Activated CD8-positive, alpha-beta T cell treated with anti-CD3 and anti-CD28 coated beads for 36 hours (primary cell): ENCODE data around the gene ENTPD5. TPM values are rescaled to one million over a fixed set of nuclear protein-coding genes. Genes with fewer than 3 reads are reported as not detected.

Source experiments
- ATAC-seq: fragments of 200-7000 bp; cut with Tn5 transposase; one replicate; pipeline ENCODE4 v1.10.0; 2021; ENCODE audit warnings: mild to moderate bottlenecking, moderate library complexity
- CTCF ChIA-PET: fragments of 350-600 bp; sonication (Branson Sonifier 250); formaldehyde crosslinking; loops from one replicate; lab custom pipeline; 2021; ENCODE audit warnings: antibody characterized with exemption; lab: Charles Lee
- POLR2A ChIA-PET: fragments of 350-600 bp; sonication (Branson Sonifier 250); formaldehyde crosslinking; loops from one replicate; lab custom pipeline; 2021; ENCODE audit warnings: antibody characterized with exemption; lab: Charles Lee
- DNase-seq: peaks from one replicate; pipeline ENCODE4 v3.0.0-alpha.2; 2020
- H3K27ac Mint-ChIP-seq: one replicate; pipeline ENCODE4 v1.8.0; 2021; ENCODE audit warnings: mild to moderate bottlenecking, mixed read lengths
- H3K27me3 Mint-ChIP-seq: one replicate; pipeline ENCODE4 v1.8.0; 2021; ENCODE audit warnings: mixed read lengths
- H3K36me3 Mint-ChIP-seq: one replicate; pipeline ENCODE4 v1.8.0; 2021; ENCODE audit warnings: low read depth, mixed read lengths
- H3K4me1 Mint-ChIP-seq: one replicate; pipeline ENCODE4 v1.8.0; 2021; ENCODE audit warnings: low read depth, mixed read lengths
- H3K4me3 Mint-ChIP-seq: one replicate; pipeline ENCODE4 v1.8.0; 2021; ENCODE audit warnings: mild to moderate bottlenecking, moderate library complexity, mixed read lengths
- H3K9me3 Mint-ChIP-seq: one replicate; pipeline ENCODE4 v1.8.0; 2021; ENCODE audit warnings: mixed read lengths
- CTCF ChIP-seq: fragments of 200-600 bp; IDR thresholded peaks from one replicate; pipeline ENCODE4 v1.8.0; 2022; ENCODE audit warnings: antibody characterized with exemption, mild to moderate bottlenecking
- intact Hi-C: fragments of 100-400 bp; cut with micrococcal nuclease; formaldehyde crosslinking; loops from one replicate; pipeline ENCODE4 v1.10.0; 2022
- total RNA-seq, 2 experiments: library from RNA; stranded (reverse); gene quantifications; one replicate each; pipeline ENCODE4 v1.2.3, GENCODE V29; 2021

ENTPD5 gene
- total RNA-seq, 2 experiments from 2014 or later: 11.9 to 13.9 TPM

- intact Hi-C loops: loop anchor here (10.0 kb wide), 1 partner anchor 74 kb away; no protein-coding TSS in a partner anchor
- Mint-ChIP-seq H3K36me3 (peaks cover 28% of the 10 kb centered on the region), H3K9me3 (no peaks in the 10 kb centered on the region), H3K27ac (no peak overlapping the region), H3K27me3 (no peaks in the 10 kb centered on the region), H3K4me1 (no peaks in the 10 kb centered on the region), H3K4me3 (no peak overlapping the region)
- no peak for ATAC-seq
- POLR2A ChIA-PET: no interaction called here
- CTCF ChIA-PET: no interaction called here
- DNase-seq: no peak
- TF ChIP-seq CTCF: no peak
Observed at GRCh38 chr14:73961192-73961591, 57.9 kb downstream of the ENTPD5 start.

- Mint-ChIP-seq H3K27ac (peak overlapping the region; percentile 28), H3K9me3 (no peaks in the 10 kb centered on the region), H3K27me3 (no peaks in the 10 kb centered on the region), H3K4me3 (no peak overlapping the region), H3K36me3 (peaks cover 38% of the 10 kb centered on the region), H3K4me1 (no peaks in the 10 kb centered on the region)
- intact Hi-C loops: no loop called here
- CTCF ChIA-PET: interaction anchor here (0.6 kb wide), 1 partner anchor 49 kb away, joined by 3 read pairs; no protein-coding TSS in a partner anchor
- DNase-seq (no peak), ATAC-seq (no peak)
- POLR2A ChIA-PET: interaction anchor here (1.3 kb wide), 1 partner anchor 11 kb away, joined by 4 read pairs; no protein-coding TSS in a partner anchor
- no peak for TF ChIP-seq CTCF
Observed at GRCh38 chr14:73958591-73958990, 60.5 kb downstream of the ENTPD5 start.

- ATAC-seq (no peak), DNase-seq (no peak)
- ChIA-PET CTCF (no interaction called here), POLR2A (no interaction called here)
- Mint-ChIP-seq H3K27me3 (no peaks in the 10 kb centered on the region), H3K27ac (no peak overlapping the region), H3K4me3 (no peak overlapping the region), H3K36me3 (peaks cover 29% of the 10 kb centered on the region), H3K4me1 (peaks cover 11% of the 10 kb centered on the region), H3K9me3 (no peaks in the 10 kb centered on the region)
- intact Hi-C loops: no loop called here
- no peak for TF ChIP-seq CTCF
Observed at GRCh38 chr14:73955674-73956073, 63.4 kb downstream of the ENTPD5 start.

- no peak for DNase-seq
- ChIA-PET POLR2A (interaction anchor here (1.5 kb wide), 1 partner anchor 58 kb away, joined by 3 read pairs; no protein-coding TSS in a partner anchor), CTCF (no interaction called here)
- intact Hi-C loops: no loop called here
- H3K9me3 Mint-ChIP-seq: no peaks in the 10 kb centered on the region
- no peaks in the 10 kb centered on the region for H3K27me3 Mint-ChIP-seq
- H3K27ac Mint-ChIP-seq: peak overlapping the region; percentile 16
- H3K4me3 Mint-ChIP-seq: no peak overlapping the region
- H3K36me3 Mint-ChIP-seq: peaks cover 18% of the 10 kb centered on the region
- no peak for ATAC-seq
- TF ChIP-seq CTCF: no peak
- peaks cover 12% of the 10 kb centered on the region for H3K4me1 Mint-ChIP-seq
Observed at GRCh38 chr14:73953731-73954130, 65.4 kb downstream of the ENTPD5 start.

GRCh38 chr14:73949752-73950734 is 69.0 kb downstream of the ENTPD5 start, which contains the start of the genes COQ6 and FAM161B:
Gene COQ6 (plus strand): TSS chr14:73950302. CDS start chr14:73950333, 31 bp downstream.
Gene FAM161B (minus strand): TSS chr14:73950094. CDS start chr14:73950026, 68 bp downstream.
- Mint-ChIP-seq H3K27me3 (no peaks in the 10 kb centered on the region), H3K36me3 (peaks cover 11% of the 10 kb centered on the region), H3K9me3 (no peaks in the 10 kb centered on the region), H3K4me1 (peaks cover 12% of the 10 kb centered on the region), H3K27ac (peak within 1 kb of the TSS; percentile 87), H3K4me3 (peak within 1 kb of the TSS; percentile 92)
- POLR2A ChIA-PET: interaction anchor here (0.8 to 1.3 kb wide), 3 partner anchors 11 to 98 kb away, joined by 3 to 4 read pairs (median 3); no protein-coding TSS in a partner anchor
- DNase-seq (peak; percentile 96), ATAC-seq (peak; percentile 93)
- intact Hi-C loops: no loop called here
- CTCF ChIA-PET: no interaction called here
- TF ChIP-seq CTCF: no peak
